ENCODE measurements around the gene IGFBP2. TPM values are rescaled to one million over a fixed set of nuclear protein-coding genes. Genes with fewer than 3 reads are reported as not detected.

IGFBP2 gene
- total RNA-seq, 1 donor from 2014 or later, result 371 TPM

- no peak overlapping the region for H3K27ac Mint-ChIP-seq
- no peak overlapping the region for H3K27ac ChIP-seq
- H3K4me3 Mint-ChIP-seq, result no peak overlapping the region
- H3K4me2 ChIP-seq, result no peak overlapping the region
- peaks cover 26% of the 10 kb centered on the region for H3K4me1 ChIP-seq
- H3K36me3 Mint-ChIP-seq, result no peaks in the 10 kb centered on the region
- H2AFZ ChIP-seq (replicated peaks), result no peak overlapping the region
- peaks cover 25% of the 10 kb centered on the region for H3K4me1 Mint-ChIP-seq
- no peaks in the 10 kb centered on the region for H3K27me3 ChIP-seq
- TF ChIP-seq EZH2phosphoT487 (IDR thresholded peaks at IDR 0.05), result no peak
- TF ChIP-seq EZH2 (IDR thresholded peaks at IDR 0.05), result no peak
- TF ChIP-seq CTCF (IDR thresholded peaks at IDR 0.05), result no peak
- no peaks in the 10 kb centered on the region for H3K9me3 Mint-ChIP-seq
- H3K27me3 Mint-ChIP-seq (ENCODE audit: insufficient read depth, low read depth), result no peaks in the 10 kb centered on the region
- H3F3A ChIP-seq (ENCODE audit: low read depth), result peaks cover 2% of the 10 kb centered on the region
- no peak overlapping the region for H3K4me3 ChIP-seq
- no peaks in the 10 kb centered on the region for H3K36me3 ChIP-seq
- no peak overlapping the region for H3K9ac ChIP-seq
- no peaks in the 10 kb centered on the region for H3K79me2 ChIP-seq (ENCODE audit: low read depth)
- no peak for DNase-seq (ENCODE audit: low spot score)
- no peaks in the 10 kb centered on the region for H3K9me3 ChIP-seq (ENCODE audit: low read depth)
- no peaks in the 10 kb centered on the region for H4K20me1 ChIP-seq (ENCODE audit: low read depth)
These were observed 41.7 kb upstream of the IGFBP2 start for GRCh38 chr2:216591480-216591879.

DNA sequence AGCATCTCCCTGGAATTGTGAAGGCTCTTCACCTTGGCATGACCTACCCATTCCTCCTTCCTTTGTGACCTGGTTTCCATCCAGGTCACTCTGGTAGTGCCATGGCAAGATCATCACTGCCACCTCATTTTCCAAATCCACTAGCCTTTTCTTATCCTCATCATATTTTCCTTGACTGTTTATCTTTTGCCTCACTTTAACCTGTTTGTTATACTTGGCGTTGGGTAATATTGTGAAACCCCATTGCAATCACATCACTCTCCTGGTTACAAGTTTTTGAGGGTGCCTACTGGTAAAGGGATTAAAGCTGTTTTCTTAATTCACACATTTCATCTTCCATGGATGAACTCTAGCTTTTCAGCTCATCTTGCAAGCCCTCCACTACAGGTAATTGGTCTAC is 39.1 kb upstream of the IGFBP2 start:
- Mint-ChIP-seq H3K27ac (no peak overlapping the region), H3K27me3 (ENCODE audit: insufficient read depth, low read depth) (no peaks in the 10 kb centered on the region), H3K4me1 (peaks cover 27% of the 10 kb centered on the region), H3K9me3 (no peaks in the 10 kb centered on the region), H3K36me3 (no peaks in the 10 kb centered on the region), H3K4me3 (no peak overlapping the region)
- H3K4me3 ChIP-seq, result no peak overlapping the region
- H3K79me2 ChIP-seq (ENCODE audit: low read depth), result no peaks in the 10 kb centered on the region
- H4K20me1 ChIP-seq (ENCODE audit: low read depth), result no peaks in the 10 kb centered on the region
- no peak for DNase-seq (ENCODE audit: low spot score)
- peaks cover 8% of the 10 kb centered on the region for H3F3A ChIP-seq (ENCODE audit: low read depth)
- no peaks in the 10 kb centered on the region for H3K27me3 ChIP-seq
- H2AFZ ChIP-seq (replicated peaks), result no peak overlapping the region
- peaks cover 29% of the 10 kb centered on the region for H3K4me1 ChIP-seq
- H3K4me2 ChIP-seq, result no peak overlapping the region
- H3K9me3 ChIP-seq (ENCODE audit: low read depth), result no peaks in the 10 kb centered on the region
- no peak overlapping the region for H3K27ac ChIP-seq
- H3K9ac ChIP-seq, result no peak overlapping the region
- TF ChIP-seq CTCF (IDR thresholded peaks at IDR 0.05) (no peak), EZH2phosphoT487 (IDR thresholded peaks at IDR 0.05) (no peak), EZH2 (IDR thresholded peaks at IDR 0.05) (no peak)
- no peaks in the 10 kb centered on the region for H3K36me3 ChIP-seq

- Mint-ChIP-seq H3K4me1 (peaks cover 16% of the 10 kb centered on the region), H3K27ac (no peak overlapping the region), H3K36me3 (no peaks in the 10 kb centered on the region), H3K4me3 (no peak overlapping the region), H3K27me3 (ENCODE audit: insufficient read depth, low read depth) (no peaks in the 10 kb centered on the region), H3K9me3 (peaks cover 2% of the 10 kb centered on the region)
- no peaks in the 10 kb centered on the region for H3K36me3 ChIP-seq
- H2AFZ ChIP-seq (replicated peaks), result no peak overlapping the region
- H3K27ac ChIP-seq, result no peak overlapping the region
- H3K4me2 ChIP-seq, result no peak overlapping the region
- H3K9me3 ChIP-seq (ENCODE audit: low read depth), result no peaks in the 10 kb centered on the region
- peaks cover 8% of the 10 kb centered on the region for H3F3A ChIP-seq (ENCODE audit: low read depth)
- no peaks in the 10 kb centered on the region for H3K79me2 ChIP-seq (ENCODE audit: low read depth)
- TF ChIP-seq EZH2phosphoT487 (IDR thresholded peaks at IDR 0.05) (no peak), EZH2 (IDR thresholded peaks at IDR 0.05) (no peak), CTCF (IDR thresholded peaks at IDR 0.05) (no peak)
- no peak for DNase-seq (ENCODE audit: low spot score)
- H3K9ac ChIP-seq, result no peak overlapping the region
- H3K4me3 ChIP-seq, result no peak overlapping the region
- no peaks in the 10 kb centered on the region for H3K27me3 ChIP-seq
- peaks cover 14% of the 10 kb centered on the region for H3K4me1 ChIP-seq
- no peaks in the 10 kb centered on the region for H4K20me1 ChIP-seq (ENCODE audit: low read depth)
These were observed 36.8 kb upstream of the IGFBP2 start for GRCh38 chr2:216596236-216596979.
